B cell (primary cell): Measurements from ENCODE around the gene PANK3.

Source experiments
- CTCF ChIP-seq: fragments of 200-600 bp; IDR thresholded peaks from one replicate; pipeline ENCODE4 v1.8.0; 2022; ENCODE audit warnings: antibody characterized with exemption, mild to moderate bottlenecking
- EZH2 ChIP-seq: IDR thresholded peaks from 2 replicates; pipeline ENCODE4 v1.6.1; 2012; ENCODE audit warnings: borderline replicate concordance, low read depth, mild to moderate bottlenecking, moderate library complexity, low read length; ENCODE audit not compliant: insufficient read depth, poor library complexity, severe bottlenecking

- no peak for TF ChIP-seq EZH2
- no peak for TF ChIP-seq CTCF
These were observed 8.8 kb upstream of the PANK3 start for GRCh38 chr5:168587987-168588386.
